Activated CD4-positive, alpha-beta T cell treated with anti-CD3 and anti-CD28 coated beads, Interleukin-2, amount 10 ng/mL, durations not matched to agents 7 days and 5 days (primary cell): ENCODE measurements around the gene CASP2. TPM values are rescaled to one million over a fixed set of nuclear protein-coding genes. Genes with fewer than 3 reads are reported as not detected.

Source experiments
- CTCF ChIA-PET: fragments of 350-600 bp; sonication (Branson Sonifier 250); formaldehyde crosslinking; loops from one replicate; lab custom pipeline; 2021; ENCODE audit warnings: antibody characterized with exemption; lab: Charles Lee
- POLR2A ChIA-PET: fragments of 350-600 bp; sonication (Branson Sonifier 250); formaldehyde crosslinking; loops from one replicate; lab custom pipeline; 2021; ENCODE audit warnings: antibody characterized with exemption; lab: Charles Lee
- DNase-seq: peaks from one replicate; pipeline ENCODE4 v3.0.0-alpha.2; 2020
- H3K27ac Mint-ChIP-seq: one replicate; pipeline ENCODE4 v1.8.0; 2021; ENCODE audit warnings: mild to moderate bottlenecking, moderate library complexity, mixed read lengths
- H3K27me3 Mint-ChIP-seq: one replicate; pipeline ENCODE4 v1.8.0; 2021; ENCODE audit warnings: mixed read lengths
- H3K36me3 Mint-ChIP-seq: one replicate; pipeline ENCODE4 v1.8.0; 2021; ENCODE audit warnings: low read depth, mixed read lengths
- H3K4me1 Mint-ChIP-seq: one replicate; pipeline ENCODE4 v1.8.0; 2021; ENCODE audit warnings: mixed read lengths
- H3K4me3 Mint-ChIP-seq: one replicate; pipeline ENCODE4 v1.8.0; 2021; ENCODE audit warnings: mild to moderate bottlenecking, moderate library complexity, mixed read lengths
- H3K9me3 Mint-ChIP-seq: one replicate; pipeline ENCODE4 v1.8.0; 2021; ENCODE audit warnings: mixed read lengths
- total RNA-seq, 2 experiments: library from RNA; stranded (reverse); gene quantifications; one replicate each; pipeline ENCODE4 v1.2.3, GENCODE V29; 2021

CASP2 gene
- total RNA-seq, 2 experiments from 2014 or later, result 102 to 125 TPM

GRCh38 chr7:143321734-143322133 is 33.6 kb downstream of the CASP2 start:
- H3K4me3 Mint-ChIP-seq, result no peak overlapping the region
- H3K9me3 Mint-ChIP-seq, result no peaks in the 10 kb centered on the region
- no peaks in the 10 kb centered on the region for H3K36me3 Mint-ChIP-seq
- peaks cover 8% of the 10 kb centered on the region for H3K27me3 Mint-ChIP-seq
- ChIA-PET CTCF (interaction anchor here (0.6 kb wide), 1 partner anchor 34 kb away, joined by 3 read pairs; the partner anchor contains the start of gene CASP2), POLR2A (no interaction called here)
- DNase-seq, result no peak
- peaks cover 18% of the 10 kb centered on the region for H3K4me1 Mint-ChIP-seq
- H3K27ac Mint-ChIP-seq, result no peak overlapping the region

GRCh38 chr7:143322760-143323633 is 34.8 kb downstream of the CASP2 start:
- POLR2A ChIA-PET, result no interaction called here
- no peaks in the 10 kb centered on the region for H3K36me3 Mint-ChIP-seq
- CTCF ChIA-PET, result interaction anchor here (1.7 kb wide), 1 partner anchor 23 kb away, joined by 5 read pairs; no protein-coding TSS in a partner anchor
- H3K4me3 Mint-ChIP-seq, result no peak overlapping the region
- peaks cover 16% of the 10 kb centered on the region for H3K4me1 Mint-ChIP-seq
- H3K27me3 Mint-ChIP-seq, result peaks cover 9% of the 10 kb centered on the region
- DNase-seq, result no peak
- peak overlapping the region; percentile 10 for H3K27ac Mint-ChIP-seq
- no peaks in the 10 kb centered on the region for H3K9me3 Mint-ChIP-seq

GRCh38 chr7:143323653-143324052 is 35.5 kb downstream of the CASP2 start:
- ChIA-PET POLR2A (no interaction called here), CTCF (interaction anchor here (1.5 to 1.7 kb wide), 2 partner anchors 24 to 60 kb away, joined by 4 to 5 read pairs; partner anchors contain the start of gene GSTK1)
- H3K27me3 Mint-ChIP-seq, result peaks cover 10% of the 10 kb centered on the region
- H3K27ac Mint-ChIP-seq, result no peak overlapping the region
- peaks cover 16% of the 10 kb centered on the region for H3K4me1 Mint-ChIP-seq
- H3K4me3 Mint-ChIP-seq, result no peak overlapping the region
- H3K36me3 Mint-ChIP-seq, result no peaks in the 10 kb centered on the region
- H3K9me3 Mint-ChIP-seq, result no peaks in the 10 kb centered on the region
- no peak for DNase-seq

- H3K9me3 Mint-ChIP-seq, result no peaks in the 10 kb centered on the region
- no peaks in the 10 kb centered on the region for H3K36me3 Mint-ChIP-seq
- H3K27me3 Mint-ChIP-seq, result peaks cover 7% of the 10 kb centered on the region
Observed at GRCh38 chr7:143325240-143325639, 37.1 kb downstream of the CASP2 start.

GRCh38 chr7:143327903-143328302 is 39.8 kb downstream of the CASP2 start:
- no peaks in the 10 kb centered on the region for H3K9me3 Mint-ChIP-seq
- peaks cover 16% of the 10 kb centered on the region for H3K4me1 Mint-ChIP-seq
- H3K4me3 Mint-ChIP-seq, result no peak overlapping the region
- CTCF ChIA-PET, result interaction anchor here (0.7 to 1.9 kb wide), 2 partner anchors 9 kb away, joined by 3 to 4 read pairs; no protein-coding TSS in a partner anchor
- H3K27me3 Mint-ChIP-seq, result peaks cover 10% of the 10 kb centered on the region
- DNase-seq, result no peak
- POLR2A ChIA-PET, result no interaction called here
- no peaks in the 10 kb centered on the region for H3K36me3 Mint-ChIP-seq
- H3K27ac Mint-ChIP-seq, result no peak overlapping the region

More at GRCh38 chr7:143325240-143325639, 37.1 kb downstream of the CASP2 start:
- ChIA-PET CTCF (interaction anchor here (0.8 to 1.1 kb wide), 3 partner anchors 12 to 55 kb away, joined by 4 to 5 read pairs (median 4); no protein-coding TSS in a partner anchor), POLR2A (no interaction called here)
- H3K4me1 Mint-ChIP-seq, result peaks cover 16% of the 10 kb centered on the region
- peak overlapping the region; percentile 14 for H3K27ac Mint-ChIP-seq
- DNase-seq, result no peak
- no peak overlapping the region for H3K4me3 Mint-ChIP-seq

- no peak overlapping the region for H3K4me3 Mint-ChIP-seq
- no peaks in the 10 kb centered on the region for H3K36me3 Mint-ChIP-seq
- H3K27me3 Mint-ChIP-seq, result peaks cover 15% of the 10 kb centered on the region
- POLR2A ChIA-PET, result no interaction called here
- no peaks in the 10 kb centered on the region for H3K9me3 Mint-ChIP-seq
- DNase-seq, result no peak
- no peak overlapping the region for H3K27ac Mint-ChIP-seq
- peaks cover 16% of the 10 kb centered on the region for H3K4me1 Mint-ChIP-seq
- CTCF ChIA-PET, result interaction anchor here (1.2 kb wide), 1 partner anchor 93 kb away, joined by 3 read pairs; no protein-coding TSS in a partner anchor
Observed at GRCh38 chr7:143329471-143330170, 41.5 kb downstream of the CASP2 start.

GRCh38 chr7:143331179-143331801 is 43.1 kb downstream of the CASP2 start:
- ChIA-PET CTCF (interaction anchor here (0.6 to 1.3 kb wide), 2 partner anchors 11 to 110 kb away, joined by 3 read pairs; no protein-coding TSS in a partner anchor), POLR2A (no interaction called here)
- Mint-ChIP-seq H3K27ac (no peak overlapping the region), H3K27me3 (peaks cover 24% of the 10 kb centered on the region), H3K4me3 (no peak overlapping the region), H3K4me1 (peaks cover 2% of the 10 kb centered on the region), H3K36me3 (no peaks in the 10 kb centered on the region), H3K9me3 (no peaks in the 10 kb centered on the region)
- DNase-seq, result no peak

- H3K27ac Mint-ChIP-seq, result no peak overlapping the region
- H3K27me3 Mint-ChIP-seq, result peaks cover 37% of the 10 kb centered on the region
- no peaks in the 10 kb centered on the region for H3K36me3 Mint-ChIP-seq
- POLR2A ChIA-PET, result no interaction called here
- no peaks in the 10 kb centered on the region for H3K4me1 Mint-ChIP-seq
- CTCF ChIA-PET, result interaction anchor here (0.7 to 2.4 kb wide), 3 partner anchors 11 to 576 kb away, joined by 3 to 10 read pairs (median 7); no protein-coding TSS in a partner anchor
- no peak for DNase-seq
- H3K9me3 Mint-ChIP-seq, result no peaks in the 10 kb centered on the region
- no peak overlapping the region for H3K4me3 Mint-ChIP-seq
Observed at GRCh38 chr7:143334244-143334643, 46.1 kb downstream of the CASP2 start.

GRCh38 chr7:143337216-143337615 is 49.1 kb downstream of the CASP2 start:
- ChIA-PET CTCF (interaction anchor here (0.6 to 1.4 kb wide), 5 partner anchors 8 to 97 kb away, joined by 3 to 5 read pairs (median 4); no protein-coding TSS in a partner anchor), POLR2A (no interaction called here)
- peaks cover 42% of the 10 kb centered on the region for H3K27me3 Mint-ChIP-seq
- H3K4me3 Mint-ChIP-seq, result no peak overlapping the region
- no peaks in the 10 kb centered on the region for H3K36me3 Mint-ChIP-seq
- H3K27ac Mint-ChIP-seq, result no peak overlapping the region
- H3K9me3 Mint-ChIP-seq, result no peaks in the 10 kb centered on the region
- no peak for DNase-seq
- H3K4me1 Mint-ChIP-seq, result no peaks in the 10 kb centered on the region

- no peak overlapping the region for H3K27ac Mint-ChIP-seq
- POLR2A ChIA-PET, result no interaction called here
- H3K27me3 Mint-ChIP-seq, result peaks cover 36% of the 10 kb centered on the region
- H3K36me3 Mint-ChIP-seq, result no peaks in the 10 kb centered on the region
- CTCF ChIA-PET, result interaction anchor here (0.6 to 1.1 kb wide), 3 partner anchors 15 to 60 kb away, joined by 3 to 5 read pairs (median 4); no protein-coding TSS in a partner anchor
- no peak overlapping the region for H3K4me3 Mint-ChIP-seq
- no peak for DNase-seq
- H3K9me3 Mint-ChIP-seq, result no peaks in the 10 kb centered on the region
- peaks cover 9% of the 10 kb centered on the region for H3K4me1 Mint-ChIP-seq
Observed at GRCh38 chr7:143341842-143342241, 53.7 kb downstream of the CASP2 start.

- ChIA-PET CTCF (interaction anchor here (0.6 to 1.0 kb wide), 4 partner anchors 14 to 104 kb away, joined by 3 read pairs; no protein-coding TSS in a partner anchor), POLR2A (no interaction called here)
- no peak for DNase-seq
- peaks cover 34% of the 10 kb centered on the region for H3K27me3 Mint-ChIP-seq
- H3K9me3 Mint-ChIP-seq, result no peaks in the 10 kb centered on the region
- H3K36me3 Mint-ChIP-seq, result no peaks in the 10 kb centered on the region
- H3K27ac Mint-ChIP-seq, result no peak overlapping the region
- H3K4me3 Mint-ChIP-seq, result no peak overlapping the region
- peaks cover 9% of the 10 kb centered on the region for H3K4me1 Mint-ChIP-seq
Observed at GRCh38 chr7:143343596-143343995, 55.4 kb downstream of the CASP2 start.

GRCh38 chr7:143345428-143345900 is 57.3 kb downstream of the CASP2 start:
- no peaks in the 10 kb centered on the region for H3K9me3 Mint-ChIP-seq
- H3K4me3 Mint-ChIP-seq, result peak overlapping the region; percentile 57
- H3K36me3 Mint-ChIP-seq, result no peaks in the 10 kb centered on the region
- peaks cover 32% of the 10 kb centered on the region for H3K27me3 Mint-ChIP-seq
- H3K27ac Mint-ChIP-seq, result peak overlapping the region; percentile 64
- POLR2A ChIA-PET, result no interaction called here
- CTCF ChIA-PET, result interaction anchor here (0.6 to 2.1 kb wide), 15 partner anchors 9 to 130 kb away, joined by 3 to 12 read pairs (median 4); no protein-coding TSS in a partner anchor
- H3K4me1 Mint-ChIP-seq, result peaks cover 9% of the 10 kb centered on the region
- DNase-seq, result peak; percentile 67
